22Rv1 (cell line): Measurements from ENCODE around the gene SLX4IP.

Experiments used
- ZFX ChIP-seq: fragments of 450-650 bp; IDR thresholded peaks from 2 replicates; pipeline ENCODE4 v1.6.1; 2017; ENCODE audit warnings: antibody characterized with exemption, borderline replicate concordance
- TF ChIP-seq, protein P1 (sequence below): fragments of 450-650 bp; IDR thresholded peaks from 2 replicates; pipeline ENCODE4 v1.5.1; 2017; ENCODE audit warnings: mild to moderate bottlenecking

DNA sequence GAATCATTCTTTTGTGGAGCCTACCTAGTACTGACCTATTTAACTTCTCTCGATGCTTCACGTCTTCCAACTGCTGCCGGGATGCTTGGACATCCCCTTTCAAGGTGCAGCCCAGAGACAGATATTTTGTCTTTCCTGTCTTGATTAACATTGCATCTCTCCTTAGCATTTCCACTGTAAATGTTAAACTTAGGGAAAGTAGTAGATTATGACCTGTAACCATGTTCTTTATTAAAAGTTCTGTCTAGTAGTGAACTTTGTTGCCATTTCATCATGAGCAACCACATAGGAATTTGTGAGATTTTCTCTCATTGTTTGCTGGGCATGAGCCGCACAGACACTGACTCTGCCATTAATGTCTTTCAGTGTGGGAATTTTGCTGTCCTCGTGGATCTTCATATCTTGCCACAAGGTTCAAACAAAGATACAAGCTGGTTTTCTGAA lies 120.8 kb downstream of the SLX4IP start:
- TF ChIP-seq, protein P1, sequence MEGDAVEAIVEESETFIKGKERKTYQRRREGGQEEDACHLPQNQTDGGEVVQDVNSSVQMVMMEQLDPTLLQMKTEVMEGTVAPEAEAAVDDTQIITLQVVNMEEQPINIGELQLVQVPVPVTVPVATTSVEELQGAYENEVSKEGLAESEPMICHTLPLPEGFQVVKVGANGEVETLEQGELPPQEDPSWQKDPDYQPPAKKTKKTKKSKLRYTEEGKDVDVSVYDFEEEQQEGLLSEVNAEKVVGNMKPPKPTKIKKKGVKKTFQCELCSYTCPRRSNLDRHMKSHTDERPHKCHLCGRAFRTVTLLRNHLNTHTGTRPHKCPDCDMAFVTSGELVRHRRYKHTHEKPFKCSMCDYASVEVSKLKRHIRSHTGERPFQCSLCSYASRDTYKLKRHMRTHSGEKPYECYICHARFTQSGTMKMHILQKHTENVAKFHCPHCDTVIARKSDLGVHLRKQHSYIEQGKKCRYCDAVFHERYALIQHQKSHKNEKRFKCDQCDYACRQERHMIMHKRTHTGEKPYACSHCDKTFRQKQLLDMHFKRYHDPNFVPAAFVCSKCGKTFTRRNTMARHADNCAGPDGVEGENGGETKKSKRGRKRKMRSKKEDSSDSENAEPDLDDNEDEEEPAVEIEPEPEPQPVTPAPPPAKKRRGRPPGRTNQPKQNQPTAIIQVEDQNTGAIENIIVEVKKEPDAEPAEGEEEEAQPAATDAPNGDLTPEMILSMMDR, result no peak
- no peak for TF ChIP-seq ZFX
